ENCODE data around the gene PSMA1.

- TF ChIP-seq CTCF (tag by site-specific recombination; IDR thresholded peaks at IDR 0.05) (no peak), ZNF629 (tag by site-specific recombination; IDR thresholded peaks at IDR 0.05) (no peak), ZNF394 (tag by site-specific recombination; IDR thresholded peaks at IDR 0.05; ENCODE audit: borderline replicate concordance) (no peak), ZNF335 (tag by site-specific recombination; conservative IDR thresholded peaks at IDR 0.05) (no peak), GLIS1 (tag by site-specific recombination; IDR thresholded peaks at IDR 0.05) (no peak), ZBTB17 (tag by site-specific recombination; IDR thresholded peaks at IDR 0.05) (no peak), ZNF114 (tag by site-specific recombination; IDR thresholded peaks at IDR 0.05) (no peak), ATF2 (tag by site-specific recombination; IDR thresholded peaks at IDR 0.05; ENCODE audit: low read depth) (no peak), ZNF274 (IDR thresholded peaks at IDR 0.05; ENCODE audit: low read length) (no peak), ZNF274 (tag by site-specific recombination; IDR thresholded peaks at IDR 0.05; ENCODE audit: borderline replicate concordance) (no peak)
- TF ChIP-seq, protein P1, sequence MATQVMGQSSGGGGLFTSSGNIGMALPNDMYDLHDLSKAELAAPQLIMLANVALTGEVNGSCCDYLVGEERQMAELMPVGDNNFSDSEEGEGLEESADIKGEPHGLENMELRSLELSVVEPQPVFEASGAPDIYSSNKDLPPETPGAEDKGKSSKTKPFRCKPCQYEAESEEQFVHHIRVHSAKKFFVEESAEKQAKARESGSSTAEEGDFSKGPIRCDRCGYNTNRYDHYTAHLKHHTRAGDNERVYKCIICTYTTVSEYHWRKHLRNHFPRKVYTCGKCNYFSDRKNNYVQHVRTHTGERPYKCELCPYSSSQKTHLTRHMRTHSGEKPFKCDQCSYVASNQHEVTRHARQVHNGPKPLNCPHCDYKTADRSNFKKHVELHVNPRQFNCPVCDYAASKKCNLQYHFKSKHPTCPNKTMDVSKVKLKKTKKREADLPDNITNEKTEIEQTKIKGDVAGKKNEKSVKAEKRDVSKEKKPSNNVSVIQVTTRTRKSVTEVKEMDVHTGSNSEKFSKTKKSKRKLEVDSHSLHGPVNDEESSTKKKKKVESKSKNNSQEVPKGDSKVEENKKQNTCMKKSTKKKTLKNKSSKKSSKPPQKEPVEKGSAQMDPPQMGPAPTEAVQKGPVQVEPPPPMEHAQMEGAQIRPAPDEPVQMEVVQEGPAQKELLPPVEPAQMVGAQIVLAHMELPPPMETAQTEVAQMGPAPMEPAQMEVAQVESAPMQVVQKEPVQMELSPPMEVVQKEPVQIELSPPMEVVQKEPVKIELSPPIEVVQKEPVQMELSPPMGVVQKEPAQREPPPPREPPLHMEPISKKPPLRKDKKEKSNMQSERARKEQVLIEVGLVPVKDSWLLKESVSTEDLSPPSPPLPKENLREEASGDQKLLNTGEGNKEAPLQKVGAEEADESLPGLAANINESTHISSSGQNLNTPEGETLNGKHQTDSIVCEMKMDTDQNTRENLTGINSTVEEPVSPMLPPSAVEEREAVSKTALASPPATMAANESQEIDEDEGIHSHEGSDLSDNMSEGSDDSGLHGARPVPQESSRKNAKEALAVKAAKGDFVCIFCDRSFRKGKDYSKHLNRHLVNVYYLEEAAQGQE (tag by site-specific recombination; IDR thresholded peaks at IDR 0.05), result no peak
- TF ChIP-seq, protein P2, sequence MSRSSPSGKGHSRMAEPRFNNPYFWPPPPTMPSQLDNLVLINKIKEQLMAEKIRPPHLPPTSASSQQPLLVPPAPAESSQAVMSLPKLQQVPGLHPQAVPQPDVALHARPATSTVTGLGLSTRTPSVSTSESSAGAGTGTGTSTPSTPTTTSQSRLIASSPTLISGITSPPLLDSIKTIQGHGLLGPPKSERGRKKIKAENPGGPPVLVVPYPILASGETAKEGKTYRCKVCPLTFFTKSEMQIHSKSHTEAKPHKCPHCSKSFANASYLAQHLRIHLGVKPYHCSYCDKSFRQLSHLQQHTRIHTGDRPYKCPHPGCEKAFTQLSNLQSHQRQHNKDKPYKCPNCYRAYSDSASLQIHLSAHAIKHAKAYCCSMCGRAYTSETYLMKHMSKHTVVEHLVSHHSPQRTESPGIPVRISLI (tag by site-specific recombination; IDR thresholded peaks at IDR 0.05), result no peak
- TF ChIP-seq, protein P3, sequence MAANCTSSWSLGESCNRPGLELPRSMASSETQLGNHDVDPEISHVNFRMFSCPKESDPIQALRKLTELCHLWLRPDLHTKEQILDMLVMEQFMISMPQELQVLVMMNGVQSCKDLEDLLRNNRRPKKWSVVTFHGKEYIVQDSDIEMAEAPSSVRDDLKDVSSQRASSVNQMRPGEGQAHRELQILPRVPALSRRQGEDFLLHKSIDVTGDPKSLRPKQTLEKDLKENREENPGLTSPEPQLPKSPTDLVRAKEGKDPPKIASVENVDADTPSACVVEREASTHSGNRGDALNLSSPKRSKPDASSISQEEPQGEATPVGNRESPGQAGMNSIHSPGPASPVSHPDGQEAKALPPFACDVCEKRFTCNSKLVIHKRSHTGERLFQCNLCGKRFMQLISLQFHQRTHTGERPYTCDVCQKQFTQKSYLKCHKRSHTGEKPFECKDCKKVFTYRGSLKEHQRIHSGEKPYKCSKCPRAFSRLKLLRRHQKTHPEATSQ (tag by site-specific recombination; IDR thresholded peaks at IDR 0.05), result no peak
- TF ChIP-seq, protein P4, sequence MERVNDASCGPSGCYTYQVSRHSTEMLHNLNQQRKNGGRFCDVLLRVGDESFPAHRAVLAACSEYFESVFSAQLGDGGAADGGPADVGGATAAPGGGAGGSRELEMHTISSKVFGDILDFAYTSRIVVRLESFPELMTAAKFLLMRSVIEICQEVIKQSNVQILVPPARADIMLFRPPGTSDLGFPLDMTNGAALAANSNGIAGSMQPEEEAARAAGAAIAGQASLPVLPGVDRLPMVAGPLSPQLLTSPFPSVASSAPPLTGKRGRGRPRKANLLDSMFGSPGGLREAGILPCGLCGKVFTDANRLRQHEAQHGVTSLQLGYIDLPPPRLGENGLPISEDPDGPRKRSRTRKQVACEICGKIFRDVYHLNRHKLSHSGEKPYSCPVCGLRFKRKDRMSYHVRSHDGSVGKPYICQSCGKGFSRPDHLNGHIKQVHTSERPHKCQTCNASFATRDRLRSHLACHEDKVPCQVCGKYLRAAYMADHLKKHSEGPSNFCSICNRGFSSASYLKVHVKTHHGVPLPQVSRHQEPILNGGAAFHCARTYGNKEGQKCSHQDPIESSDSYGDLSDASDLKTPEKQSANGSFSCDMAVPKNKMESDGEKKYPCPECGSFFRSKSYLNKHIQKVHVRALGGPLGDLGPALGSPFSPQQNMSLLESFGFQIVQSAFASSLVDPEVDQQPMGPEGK (tag by site-specific recombination; IDR thresholded peaks at IDR 0.05), result no peak
- TF ChIP-seq, protein P5, sequence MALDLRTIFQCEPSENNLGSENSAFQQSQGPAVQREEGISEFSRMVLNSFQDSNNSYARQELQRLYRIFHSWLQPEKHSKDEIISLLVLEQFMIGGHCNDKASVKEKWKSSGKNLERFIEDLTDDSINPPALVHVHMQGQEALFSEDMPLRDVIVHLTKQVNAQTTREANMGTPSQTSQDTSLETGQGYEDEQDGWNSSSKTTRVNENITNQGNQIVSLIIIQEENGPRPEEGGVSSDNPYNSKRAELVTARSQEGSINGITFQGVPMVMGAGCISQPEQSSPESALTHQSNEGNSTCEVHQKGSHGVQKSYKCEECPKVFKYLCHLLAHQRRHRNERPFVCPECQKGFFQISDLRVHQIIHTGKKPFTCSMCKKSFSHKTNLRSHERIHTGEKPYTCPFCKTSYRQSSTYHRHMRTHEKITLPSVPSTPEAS (tag by site-specific recombination; IDR thresholded peaks at IDR 0.05), result no peak
Measured at GRCh38 chr11:14552089-14552488, 31.9 kb upstream of the PSMA1 start.
